H54 (cell line): ENCODE data around the gene SDK1.

Experiments used
- DNase-seq: peaks from one replicate; pipeline ENCODE4 v3.0.0; 2011; ENCODE audit warnings: low spot score, mixed read lengths; ENCODE audit not compliant: insufficient read length
- FAIRE-seq: peaks from 3 replicates; lab custom pipeline; 2011; peaks lifted over from hg19 to GRCh38; lab: Jason Lieb, UNC
- POLR2A ChIP-seq: IDR thresholded peaks from 2 replicates; pipeline ENCODE4 v1.6.1; 2011; ENCODE audit warnings: low read depth, mild to moderate bottlenecking, low read length

Gene SDK1

DNA sequence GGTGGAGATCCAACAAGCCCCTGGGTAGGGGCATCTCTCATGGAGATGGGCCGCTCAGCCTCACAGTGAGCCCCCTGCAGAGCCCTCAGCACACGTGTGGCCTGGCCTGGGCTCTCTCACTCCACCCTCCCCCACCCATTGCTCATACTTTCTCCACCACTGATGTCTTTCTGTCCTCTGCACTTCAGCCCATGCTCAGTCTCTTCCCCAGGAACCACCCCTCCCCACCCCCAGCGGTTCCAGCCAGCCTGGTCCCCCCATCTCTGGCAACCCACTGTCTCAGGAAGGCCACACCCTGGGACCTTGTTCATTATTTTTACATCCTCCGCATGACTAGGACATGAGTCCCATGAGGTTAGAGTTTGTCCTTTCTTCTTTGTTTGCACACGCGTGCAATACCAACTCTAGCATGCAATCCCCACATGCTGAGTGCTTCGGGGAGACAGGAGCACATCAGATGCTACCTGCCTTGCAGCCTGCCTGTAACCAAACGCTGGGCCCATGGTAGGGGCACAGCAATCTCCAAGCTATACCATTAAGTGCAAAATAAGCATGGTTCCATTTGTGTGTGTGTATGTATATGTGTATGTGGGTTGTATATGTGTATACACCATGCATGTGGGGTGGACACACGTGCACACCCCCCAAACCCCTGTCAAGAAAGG is 972.6 kb downstream of the SDK1 start:
- DNase-seq (no peak), FAIRE-seq (no peak)
- TF ChIP-seq POLR2A, result no peak

- TF ChIP-seq POLR2A, result no peak
- FAIRE-seq, result no peak
- DNase-seq, result no peak
Measured at GRCh38 chr7:4274286-4274685, 973.2 kb downstream of the SDK1 start.

DNA sequence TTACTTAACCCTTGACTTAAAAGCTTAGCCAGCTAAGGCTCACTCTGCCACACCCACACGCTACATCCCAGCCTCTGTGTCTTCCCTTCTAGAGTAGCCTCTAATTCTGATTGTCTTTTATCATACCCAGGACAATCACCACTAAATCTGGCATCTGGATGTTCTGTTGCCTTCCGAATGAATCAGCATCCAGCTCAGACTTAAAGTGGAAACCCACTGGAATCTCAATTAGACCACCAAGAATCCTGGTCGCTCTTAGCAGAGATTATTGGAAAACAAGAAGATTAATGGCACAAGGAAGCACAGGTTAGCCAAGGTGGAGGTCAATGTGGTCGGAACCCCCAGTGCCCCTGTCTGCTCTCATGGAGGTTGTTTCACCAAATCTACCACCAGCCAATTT is 976.9 kb downstream of the SDK1 start:
- FAIRE-seq, result no peak
- no peak for DNase-seq
- no peak for TF ChIP-seq POLR2A

DNA sequence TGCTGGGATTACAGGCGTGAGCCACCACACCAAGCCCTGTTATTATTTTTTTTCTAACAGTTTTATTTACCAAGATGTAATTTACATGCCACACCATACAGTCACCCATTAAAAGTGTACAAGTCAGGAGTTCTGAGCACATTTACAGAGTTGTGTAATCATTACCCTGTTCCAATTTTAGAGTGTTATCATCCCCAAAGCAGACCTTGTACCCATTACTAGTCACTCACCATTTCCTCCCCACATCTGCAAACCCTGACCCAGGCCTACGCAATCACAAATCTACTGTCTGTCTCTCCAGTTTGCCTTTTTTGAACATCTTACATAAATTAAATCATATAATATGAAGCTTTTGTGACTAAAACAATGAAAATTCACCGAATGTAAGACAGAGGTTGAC is 978.2 kb downstream of the SDK1 start:
- no peak for FAIRE-seq
- no peak for TF ChIP-seq POLR2A
- no peak for DNase-seq

DNA sequence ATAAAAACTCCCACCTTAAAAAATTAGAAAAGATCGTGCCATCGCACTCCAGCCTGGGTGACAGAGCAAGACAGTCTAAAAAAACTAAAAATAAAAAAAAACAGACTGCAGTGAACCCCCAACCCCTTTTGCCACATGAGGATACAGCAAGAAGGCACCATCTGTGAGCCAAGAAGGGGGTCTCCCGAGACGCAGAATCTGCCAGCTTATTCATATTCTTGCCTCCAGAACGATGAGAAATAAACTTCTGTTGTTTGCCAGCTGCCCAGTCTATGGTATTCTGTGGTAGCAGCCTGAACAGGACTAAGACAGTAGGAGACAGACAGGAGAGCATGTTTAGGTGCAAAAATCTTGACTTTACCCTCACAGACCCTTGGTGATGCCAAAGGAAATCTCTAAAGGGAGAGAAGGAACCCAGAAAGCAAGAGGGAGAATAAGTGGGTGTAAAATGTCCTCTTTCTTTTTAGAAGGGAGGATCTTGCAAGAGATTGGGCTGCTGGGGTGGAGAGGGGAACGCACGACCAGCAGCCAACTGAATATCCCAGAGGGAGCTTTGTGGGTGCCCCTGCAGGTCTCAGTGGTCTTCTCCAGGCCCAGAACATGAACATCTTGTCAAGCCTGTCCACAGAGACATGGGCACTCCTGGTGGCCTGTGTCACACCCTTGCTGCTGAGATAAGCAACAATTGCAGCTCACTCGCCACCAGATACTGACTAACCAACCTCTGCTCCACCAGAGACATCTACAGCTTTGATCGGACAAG is 980.4 kb downstream of the SDK1 start:
- DNase-seq (no peak), FAIRE-seq (no peak)
- TF ChIP-seq POLR2A, result no peak

DNA sequence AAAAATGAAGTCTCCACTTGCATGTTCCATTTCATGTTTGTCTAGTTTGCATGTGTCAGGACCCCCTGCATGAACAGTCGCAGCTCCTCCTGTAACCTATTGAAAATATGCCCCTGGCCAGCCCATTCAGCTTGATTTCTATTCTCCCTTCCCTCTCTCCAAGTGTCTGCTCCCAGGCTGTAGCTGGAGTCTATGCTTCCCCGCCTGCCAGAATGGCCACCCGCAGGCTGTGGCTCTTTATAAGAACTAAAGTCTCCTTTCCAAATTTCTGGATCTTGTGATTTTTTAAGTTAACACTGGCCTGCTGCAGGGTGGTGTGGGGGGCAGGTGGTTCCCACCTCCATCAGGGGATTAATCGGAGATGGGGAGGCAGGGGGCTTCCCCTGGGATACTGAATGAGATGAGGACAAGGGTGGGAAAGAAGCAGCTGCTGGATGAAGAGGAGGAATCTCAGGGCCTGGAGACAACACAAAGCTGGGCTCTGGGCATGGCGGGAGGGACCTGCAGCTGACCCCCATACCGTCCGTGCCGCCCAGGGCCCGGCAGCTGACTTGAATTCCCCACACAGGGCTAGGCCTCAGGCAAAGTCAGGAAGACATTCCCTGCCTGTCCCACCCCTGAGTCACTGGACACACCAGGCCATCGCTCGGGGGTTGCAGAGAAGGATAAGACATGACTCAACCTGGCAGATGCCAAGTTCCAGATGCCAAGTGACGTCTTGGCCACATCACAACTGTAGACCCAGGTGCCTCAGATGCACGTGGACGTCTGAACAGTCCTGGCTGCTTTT is 981.6 kb downstream of the SDK1 start:
- FAIRE-seq, result peak; percentile 38
- peak; percentile 97 for DNase-seq
- no peak for TF ChIP-seq POLR2A

GRCh38 chr7:4286351-4286750 is 985.3 kb downstream of the SDK1 start:
- TF ChIP-seq POLR2A, result no peak
- FAIRE-seq (no peak), DNase-seq (no peak)

GRCh38 chr7:4288791-4289394 is 987.8 kb downstream of the SDK1 start:
- TF ChIP-seq POLR2A, result no peak
- FAIRE-seq (no peak), DNase-seq (no peak)

DNA sequence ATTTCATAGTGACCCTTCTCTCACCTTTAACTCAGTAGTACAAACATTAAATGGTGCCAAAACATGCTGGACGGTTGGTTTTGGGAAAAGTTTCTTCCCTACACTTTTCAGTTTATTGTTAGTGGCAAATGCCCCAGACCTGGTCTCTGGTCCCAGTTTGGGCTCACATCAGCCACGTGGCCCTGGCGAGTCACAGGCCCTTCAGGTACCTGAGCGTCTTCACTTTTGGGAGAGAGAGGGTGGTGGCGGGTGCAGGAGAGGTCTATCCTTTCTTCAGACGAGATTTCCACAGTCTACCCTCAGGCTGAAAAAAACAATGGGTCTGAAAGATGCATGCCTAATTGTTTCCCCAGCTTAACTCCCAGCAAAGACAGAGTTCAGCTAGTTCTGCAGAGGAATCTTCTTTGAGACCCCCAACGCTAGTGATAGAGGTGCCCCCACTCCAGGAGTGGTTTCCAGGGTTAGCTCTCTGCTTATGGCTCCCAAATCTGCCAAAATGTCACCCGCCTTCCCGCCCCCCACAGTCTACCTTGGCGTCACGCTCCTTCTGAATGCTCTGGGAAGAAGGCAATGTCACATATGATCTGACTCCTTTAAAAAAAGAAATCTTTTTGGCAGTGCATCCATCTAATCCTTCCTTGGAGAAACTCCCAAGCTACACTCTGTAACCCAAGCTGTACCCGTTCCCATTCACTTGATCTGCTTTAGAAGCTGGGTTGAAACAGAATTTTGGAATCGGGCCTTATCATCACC is 996.3 kb downstream of the SDK1 start:
- no peak for TF ChIP-seq POLR2A

DNA sequence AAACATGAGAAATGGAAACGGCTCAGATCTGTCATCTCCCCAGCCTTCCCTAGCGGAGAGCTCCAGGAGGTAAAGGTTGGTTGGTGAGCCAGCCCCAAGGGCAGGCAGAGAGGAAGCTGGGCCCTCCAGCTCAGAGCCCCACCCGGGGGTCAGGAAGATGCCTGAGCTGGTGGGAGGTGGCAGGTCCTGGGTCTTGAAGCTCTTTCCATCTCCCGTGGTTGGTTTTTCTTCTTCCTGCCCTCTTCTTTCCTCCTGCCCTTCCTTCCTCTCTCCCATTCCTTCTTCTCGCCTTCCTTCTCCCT is 996.8 kb downstream of the SDK1 start:
- FAIRE-seq (no peak), DNase-seq (no peak)
- TF ChIP-seq POLR2A, result no peak

More for the DNA sequence above, 996.3 kb downstream of the SDK1 start:
- no peak for DNase-seq
- FAIRE-seq, result no peak

GRCh38 chr7:4299431-4299830 is 998.4 kb downstream of the SDK1 start:
- no peak for TF ChIP-seq POLR2A
- DNase-seq, result no peak
- FAIRE-seq, result no peak

GRCh38 chr7:4302203-4302905 is 1001.3 kb downstream of the SDK1 start:
- no peak for TF ChIP-seq POLR2A
- FAIRE-seq, result no peak
- DNase-seq, result no peak
